HEK293T (cell line): ENCODE measurements around the gene FBXL16.

Source experiments
- CTCF ChIA-PET: fragments of 350-600 bp; formaldehyde crosslinking; extraction: SDS; loops from one replicate; lab custom pipeline; 2021; ENCODE audit warnings: antibody characterized with exemption, inconsistent platforms; lab: Yijun Ruan, JAX
- POLR2A ChIA-PET: fragments of 350-600 bp; formaldehyde crosslinking; extraction: SDS; loops from one replicate; lab custom pipeline; 2020; ENCODE audit warnings: antibody characterized with exemption, inconsistent platforms; lab: Yijun Ruan, JAX
- DNase-seq: peaks from one replicate; pipeline ENCODE4 v3.0.0; 2012; ENCODE audit warnings: mixed read lengths; ENCODE audit errors: extremely low spot score
- ARNT ChIP-seq: fragments of 450-650 bp; IDR thresholded peaks from 2 replicates; pipeline ENCODE4 v1.6.1; 2017; ENCODE audit warnings: mild to moderate bottlenecking
- BHLHE40 ChIP-seq: fragments of 450-650 bp; IDR thresholded peaks from 2 replicates; pipeline ENCODE4 v1.6.1; 2016; ENCODE audit warnings: mild to moderate bottlenecking, moderate library complexity, borderline replicate concordance
- CTBP1 ChIP-seq: fragments of 450-650 bp; IDR thresholded peaks from 2 replicates; pipeline ENCODE4 v1.6.1; 2016; ENCODE audit warnings: borderline replicate concordance
- ELF4 ChIP-seq: fragments of 450-650 bp; IDR thresholded peaks from 2 replicates; pipeline ENCODE4 v1.6.1; 2017; ENCODE audit warnings: antibody characterized with exemption
- FOXA1 ChIP-seq: fragments of 450-650 bp; IDR thresholded peaks from 2 replicates; pipeline ENCODE4 v1.6.1; 2016; ENCODE audit warnings: mild to moderate bottlenecking
- FOXK2 ChIP-seq: fragments of 450-650 bp; IDR thresholded peaks from 2 replicates; pipeline ENCODE4 v1.6.1; 2016; ENCODE audit warnings: mild to moderate bottlenecking
- FOXM1 ChIP-seq: fragments of 450-650 bp; IDR thresholded peaks from 2 replicates; pipeline ENCODE4 v1.6.1; 2017; ENCODE audit warnings: mild to moderate bottlenecking, borderline replicate concordance
- HDGF ChIP-seq: fragments of 450-650 bp; IDR thresholded peaks from 2 replicates; pipeline ENCODE4 v1.6.1; 2017; ENCODE audit warnings: antibody characterized with exemption, borderline replicate concordance
- L3MBTL2 ChIP-seq: fragments of 450-650 bp; conservative IDR thresholded peaks from 2 replicates; pipeline ENCODE4 v1.6.1; 2016; ENCODE audit warnings: mild to moderate bottlenecking
- LEF1 ChIP-seq: fragments of 450-650 bp; IDR thresholded peaks from 2 replicates; pipeline ENCODE4 v1.6.1; 2017; ENCODE audit warnings: mild to moderate bottlenecking, borderline replicate concordance
- NFRKB ChIP-seq: fragments of 450-650 bp; IDR thresholded peaks from 2 replicates; pipeline ENCODE4 v1.6.1; 2016; ENCODE audit warnings: mild to moderate bottlenecking, moderate library complexity
- SP1 ChIP-seq: fragments of 450-650 bp; IDR thresholded peaks from 2 replicates; pipeline ENCODE4 v1.6.1; 2017
- SUZ12 ChIP-seq: fragments of 450-650 bp; IDR thresholded peaks from 2 replicates; pipeline ENCODE4 v1.6.1; 2016; ENCODE audit warnings: mild to moderate bottlenecking
- TARDBP ChIP-seq: fragments of 450-650 bp; IDR thresholded peaks from 2 replicates; pipeline ENCODE4 v1.6.1; 2016
- ZNF384 ChIP-seq: fragments of 450-650 bp; IDR thresholded peaks from 2 replicates; pipeline ENCODE4 v1.6.1; 2016
- TF ChIP-seq, protein P1 (sequence below): fragments of 450-650 bp; IDR thresholded peaks from 2 replicates; pipeline ENCODE4 v1.6.1; 2016

Gene FBXL16

DNA sequence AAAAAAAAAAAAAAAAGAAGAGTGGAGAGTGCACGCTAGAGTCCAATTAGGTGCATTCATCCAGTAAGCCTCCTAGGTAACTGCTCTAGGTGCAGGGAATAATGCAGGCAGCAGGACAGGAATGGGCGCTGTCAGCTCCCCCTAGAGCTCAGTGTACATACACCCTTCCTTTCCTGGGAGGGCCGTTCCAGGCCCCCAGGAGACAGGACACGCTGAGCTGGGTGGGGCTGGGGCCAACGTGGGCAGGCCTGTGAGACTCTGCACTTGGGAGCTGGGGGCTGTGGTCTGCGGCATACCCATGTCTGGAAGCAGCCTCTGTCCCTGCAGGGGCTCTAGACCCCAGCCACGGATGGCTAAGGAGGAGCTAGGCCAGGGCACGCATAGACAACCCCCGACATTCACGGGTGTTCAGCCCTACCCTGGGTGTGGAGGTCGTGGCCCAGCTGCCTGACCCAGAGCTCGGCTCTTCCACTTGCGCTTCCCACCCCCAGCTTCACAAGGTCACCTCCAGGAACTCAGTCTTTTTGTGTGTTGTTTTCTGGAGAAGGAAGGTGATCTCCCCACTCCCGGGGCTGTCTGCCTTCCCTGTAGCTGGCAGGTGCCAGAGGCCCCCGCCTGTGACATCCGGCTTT lies 14.3 kb upstream of the FBXL16 start:
- TF ChIP-seq FOXM1, result no peak
- TF ChIP-seq L3MBTL2, result no peak
- TF ChIP-seq ZNF384, result no peak
- TF ChIP-seq FOXA1, result no peak
- TF ChIP-seq NFRKB, result no peak
- no peak for TF ChIP-seq FOXK2
- no peak for TF ChIP-seq CTBP1
- TF ChIP-seq LEF1, result no peak
- TF ChIP-seq ELF4, result no peak
- no peak for TF ChIP-seq SUZ12
- TF ChIP-seq ARNT, result no peak
- TF ChIP-seq SP1, result no peak
- TF ChIP-seq BHLHE40, result no peak
- DNase-seq, result no peak

DNA sequence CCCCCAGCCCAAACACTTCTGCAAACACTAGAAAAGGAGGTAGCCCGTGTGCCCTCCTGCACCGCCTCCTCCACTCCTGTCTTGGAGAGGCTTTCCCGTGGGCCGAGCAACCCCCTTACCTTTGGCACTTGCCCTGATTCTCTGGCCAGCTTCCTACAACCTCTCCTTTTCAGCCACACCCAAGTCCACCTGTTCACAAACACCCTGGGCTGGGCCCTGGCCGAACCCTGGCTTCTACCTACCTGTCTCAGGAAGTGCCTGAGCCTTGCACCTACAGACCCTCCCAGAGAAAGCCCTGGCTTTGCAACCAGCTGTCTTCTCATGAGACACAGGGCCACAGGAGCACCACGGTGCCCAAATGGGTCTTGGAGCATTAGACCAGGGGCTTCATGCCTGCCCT lies 13.3 kb upstream of the FBXL16 start:
- ChIA-PET CTCF (interaction anchor here (0.6 to 2.8 kb wide), 2 partner anchors 9 to 612 kb away, joined by 3 to 7 read pairs; no protein-coding TSS in a partner anchor), POLR2A (interaction anchor here (1.4 to 4.1 kb wide), 3 partner anchors 11 to 69 kb away, joined by 4 to 47 read pairs (median 34); partner anchors contain the start of genes CHTF18 and RPUSD1)
- no peak for TF ChIP-seq ZNF384
- TF ChIP-seq TARDBP, result no peak
- TF ChIP-seq LEF1, result no peak
- TF ChIP-seq FOXM1, result no peak
- no peak for TF ChIP-seq SUZ12
- no peak for TF ChIP-seq FOXA1
- TF ChIP-seq L3MBTL2, result no peak
- TF ChIP-seq HDGF, result no peak
- no peak for TF ChIP-seq ELF4
- TF ChIP-seq SP1, result no peak
- TF ChIP-seq CTBP1, result no peak
- TF ChIP-seq NFRKB, result no peak
- no peak for TF ChIP-seq FOXK2
- no peak for TF ChIP-seq BHLHE40
- TF ChIP-seq ARNT, result no peak
- TF ChIP-seq, protein P1, sequence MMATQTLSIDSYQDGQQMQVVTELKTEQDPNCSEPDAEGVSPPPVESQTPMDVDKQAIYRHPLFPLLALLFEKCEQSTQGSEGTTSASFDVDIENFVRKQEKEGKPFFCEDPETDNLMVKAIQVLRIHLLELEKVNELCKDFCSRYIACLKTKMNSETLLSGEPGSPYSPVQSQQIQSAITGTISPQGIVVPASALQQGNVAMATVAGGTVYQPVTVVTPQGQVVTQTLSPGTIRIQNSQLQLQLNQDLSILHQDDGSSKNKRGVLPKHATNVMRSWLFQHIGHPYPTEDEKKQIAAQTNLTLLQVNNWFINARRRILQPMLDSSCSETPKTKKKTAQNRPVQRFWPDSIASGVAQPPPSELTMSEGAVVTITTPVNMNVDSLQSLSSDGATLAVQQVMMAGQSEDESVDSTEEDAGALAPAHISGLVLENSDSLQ, result no peak
- no peak for DNase-seq

More for the DNA sequence above, 14.3 kb upstream of the FBXL16 start:
- ChIA-PET CTCF (interaction anchor here (0.7 to 2.8 kb wide), 7 partner anchors 8 to 85 kb away, joined by 3 to 7 read pairs (median 4); partner anchors contain the start of gene CIAO3), POLR2A (interaction anchor here (0.5 to 4.1 kb wide), 15 partner anchors 10 to 79 kb away, joined by 3 to 47 read pairs (median 7); partner anchors contain the start of genes CHTF18, CIAO3, RPUSD1 and STUB1)

DNA sequence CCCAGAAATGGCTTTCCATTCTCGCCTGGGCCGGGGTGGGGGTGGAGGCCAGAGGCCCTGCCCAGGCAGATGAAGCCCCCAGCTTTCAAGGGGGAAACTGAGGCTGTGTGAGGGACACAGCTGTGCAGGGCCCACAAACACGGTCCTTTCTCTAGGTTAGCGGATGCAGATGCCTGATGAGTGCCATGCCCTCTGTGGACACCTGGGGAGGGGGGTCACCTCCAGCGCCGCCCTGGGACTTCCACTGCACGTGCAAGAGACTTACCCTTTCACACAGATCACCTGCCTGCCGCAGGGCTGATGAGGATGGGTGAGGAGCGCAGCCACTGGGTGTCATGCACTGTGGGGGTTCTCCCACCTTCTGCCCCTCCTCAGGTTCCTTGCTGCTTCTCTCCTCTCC lies 12.8 kb upstream of the FBXL16 start:
- POLR2A ChIA-PET, result no interaction called here
- TF ChIP-seq ZNF384, result no peak
- no peak for TF ChIP-seq NFRKB
- TF ChIP-seq L3MBTL2, result no peak
- TF ChIP-seq FOXA1, result no peak
- no peak for TF ChIP-seq FOXK2
- no peak for TF ChIP-seq SUZ12
- TF ChIP-seq BHLHE40, result no peak
- TF ChIP-seq ARNT, result no peak
- TF ChIP-seq LEF1, result no peak
- no peak for TF ChIP-seq TARDBP
- TF ChIP-seq SP1, result no peak
- no peak for TF ChIP-seq FOXM1
- no peak for TF ChIP-seq ELF4
- TF ChIP-seq HDGF, result no peak
- TF ChIP-seq, protein P1, result no peak
- no peak for TF ChIP-seq CTBP1
- no peak for DNase-seq
- CTCF ChIA-PET, result interaction anchor here (0.6 kb wide), 1 partner anchor 611 kb away, joined by 3 read pairs; no protein-coding TSS in a partner anchor

DNA sequence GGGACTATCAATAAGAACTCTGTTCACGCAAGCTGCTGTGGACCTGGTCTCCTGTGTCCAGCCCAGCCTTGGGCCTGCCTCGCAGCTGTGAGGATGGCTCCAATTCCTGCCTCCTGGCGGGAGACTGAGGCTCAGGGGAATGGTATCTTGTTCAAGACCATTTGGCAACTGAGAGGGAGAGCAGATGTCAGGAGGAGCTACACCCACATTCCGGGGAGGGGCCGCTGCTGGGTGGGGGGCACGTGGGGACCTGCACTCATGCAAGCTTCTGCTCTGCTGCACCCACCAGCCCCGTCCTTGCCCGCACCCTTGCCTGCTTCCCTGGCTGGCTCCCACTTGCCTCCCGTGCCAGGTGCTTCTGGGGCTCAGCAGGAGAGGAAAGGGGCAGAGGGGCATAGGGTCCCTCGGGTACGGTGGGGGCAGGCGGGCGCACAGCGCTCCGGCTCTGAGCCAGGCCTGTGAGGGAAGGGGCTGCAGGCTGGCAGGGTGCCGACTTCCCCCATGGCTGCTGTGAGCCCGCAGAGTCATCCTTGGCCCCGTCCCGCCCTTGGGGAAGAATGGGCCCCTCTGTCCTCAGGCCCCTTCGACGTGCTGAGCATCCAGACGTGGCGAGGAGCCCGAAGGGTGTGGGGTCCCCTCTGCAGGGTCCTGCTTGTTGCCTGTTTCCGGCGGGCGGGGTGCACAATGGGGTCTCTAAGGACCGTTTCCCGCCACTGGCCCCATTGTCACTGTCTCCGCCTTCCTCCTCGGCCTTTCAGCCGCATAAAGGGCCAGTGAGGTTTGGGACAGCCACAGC lies 12.0 kb upstream of the FBXL16 start:
- TF ChIP-seq ARNT, result no peak
- DNase-seq, result no peak
- ChIA-PET POLR2A (interaction anchor here (3.0 to 4.0 kb wide), 2 partner anchors 9 to 70 kb away, joined by 17 to 27 read pairs; partner anchors contain the start of genes CCDC78, CHTF18, HAGHL and RPUSD1), CTCF (no interaction called here)

DNA sequence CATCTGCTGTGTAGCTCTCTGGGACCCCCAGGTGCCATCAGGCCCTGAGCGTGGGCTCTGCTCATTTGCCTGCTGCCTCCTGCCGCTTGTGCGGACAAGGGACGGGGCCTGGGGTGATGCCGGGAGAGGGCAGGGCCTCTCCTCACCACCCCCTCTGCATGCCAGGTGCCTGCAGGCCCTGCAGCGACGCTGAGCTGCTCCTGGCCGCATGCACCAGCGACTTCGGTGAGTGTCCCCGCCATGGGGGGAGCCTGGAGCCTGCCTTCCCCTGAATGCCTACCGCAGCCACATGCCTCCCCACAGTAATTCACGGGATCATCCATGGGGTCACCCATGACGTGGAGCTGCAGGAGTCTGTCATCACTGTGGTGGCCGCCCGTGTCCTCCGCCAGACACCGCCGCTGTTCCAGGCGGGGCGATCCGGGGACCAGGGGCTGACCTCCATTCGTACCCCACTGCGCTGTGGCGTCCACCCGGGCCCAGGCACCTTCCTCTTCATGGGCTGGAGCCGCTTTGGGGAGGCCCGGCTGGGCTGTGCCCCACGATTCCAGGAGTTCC lies 11.2 kb upstream of the FBXL16 start:
- POLR2A ChIA-PET, result interaction anchor here (1.4 to 4.0 kb wide), 3 partner anchors 10 to 71 kb away, joined by 3 to 27 read pairs (median 17); partner anchors contain the start of genes CCDC78, CHTF18, HAGHL and RPUSD1
- no peak for DNase-seq
- CTCF ChIA-PET, result interaction anchor here (2.2 kb wide), 1 partner anchor 71 kb away, joined by 9 read pairs; the partner anchor contains the start of genes CHTF18 and RPUSD1
- TF ChIP-seq HDGF (no peak), BHLHE40 (no peak), SP1 (no peak), ARNT (no peak), L3MBTL2 (no peak)
